ENCODE measurements around the gene CDC5L. TPM values are rescaled to one million over a fixed set of nuclear protein-coding genes. Genes with fewer than 3 reads are reported as not detected.

The CDC5L gene
- total RNA-seq, 1 experiment from 2014 or later, result 24.6 TPM

GRCh38 chr6:44499609-44500008 lies 112.1 kb downstream of the CDC5L start:
- no peak for DNase-seq (ENCODE audit: low read depth, low spot score)
- in situ Hi-C loops (cut with HindIII; ENCODE audit: low pct_unique_long_range_greater_than_20kb, low sequenced_read_pairs), result no loop called here

Small RNA genes within 50 kb of the gene (small RNA-seq; reads per million reads assigned to genes)
- gene MIR4642, result 0 reads per million in 2 experiments

Other genes starting within 250 kb of the CDC5L start
- gene CAPN11, start 228.9 kb upstream of the CDC5L start, total RNA-seq (2014; rRNA removed; shearing (Covaris generic)), result not detected in 2 replicates
- gene MYMX, start 170.8 kb upstream of the CDC5L start, total RNA-seq (2014; rRNA removed; shearing (Covaris generic)), result not detected in 2 replicates
- 8.6 and 9.3 TPM in 2 replicates for gene SLC29A1, start 164.1 kb upstream of the CDC5L start, total RNA-seq (2014; rRNA removed; shearing (Covaris generic))
- gene HSP90AB1, start 140.6 kb upstream of the CDC5L start, total RNA-seq (2014; rRNA removed; shearing (Covaris generic)), result 1,764 and 1,784 TPM in 2 replicates
- 334 and 361 TPM in 2 replicates for gene SLC35B2, start 130.2 kb upstream of the CDC5L start, total RNA-seq (2014; rRNA removed; shearing (Covaris generic))
- 11.6 and 12.5 TPM in 2 replicates for gene NFKBIE, start 122.2 kb upstream of the CDC5L start, total RNA-seq (2014; rRNA removed; shearing (Covaris generic))
- gene TMEM151B, start 117.3 kb upstream of the CDC5L start, total RNA-seq (2014; rRNA removed; shearing (Covaris generic)), result 0.05 and 0.16 TPM in 2 replicates
- gene AARS2, start 74.4 kb upstream of the CDC5L start, total RNA-seq (2014; rRNA removed; shearing (Covaris generic)), result 21.7 and 22.2 TPM in 2 replicates
- gene SPATS1, start 45.1 kb upstream of the CDC5L start, total RNA-seq (2014; rRNA removed; shearing (Covaris generic)), result 0.53 and 0.74 TPM in 2 replicates